ENCODE data around the gene CTDP1.

Gene CTDP1

DNA sequence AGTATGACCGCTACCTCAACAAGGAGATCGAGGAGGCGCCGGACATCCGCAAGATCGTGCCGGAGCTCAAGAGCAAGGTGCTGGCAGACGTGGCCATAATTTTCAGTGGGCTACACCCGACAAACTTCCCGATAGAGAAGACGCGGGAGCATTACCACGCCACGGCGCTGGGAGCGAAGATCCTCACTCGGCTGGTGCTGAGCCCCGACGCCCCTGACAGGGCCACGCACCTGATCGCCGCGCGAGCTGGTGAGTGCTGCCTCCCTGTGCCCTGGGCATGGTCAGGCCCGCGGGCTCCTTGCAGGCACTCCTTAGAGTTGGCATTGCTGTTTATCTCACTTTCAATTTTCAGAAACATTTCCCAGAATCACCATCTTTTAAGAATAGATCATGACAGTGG, 35.7 kb downstream of the CTDP1 start:
- Histone ChIP-seq H3K27me3 (ENCODE audit: insufficient read depth, low read length, poor library complexity, severe bottlenecking) (no peaks in the 10 kb centered on the region), H3K79me2 (ENCODE audit: insufficient read depth, low read length) (no peaks in the 10 kb centered on the region), H3K9ac (ENCODE audit: low read depth, low read length, poor library complexity, severe bottlenecking) (no peak overlapping the region), H3K9me3 (ENCODE audit: insufficient read depth, low read depth, low read length) (no peaks in the 10 kb centered on the region), H3K4me3 (ENCODE audit: low read length, poor library complexity, severe bottlenecking) (no peak overlapping the region), H3F3A (ENCODE audit: low read depth) (no peaks in the 10 kb centered on the region), H2AFZ (ENCODE audit: low read length) (no peak overlapping the region), H3K4me1 (ENCODE audit: insufficient read depth, low read length, poor library complexity, severe bottlenecking) (no peaks in the 10 kb centered on the region), H3K9me2 (replicated peaks; ENCODE audit: low read depth, low read length) (no peaks in the 10 kb centered on the region), H3K36me3 (ENCODE audit: insufficient read depth, low read length) (peaks cover 55% of the 10 kb centered on the region; the same call in 1 of the 2 replicates), H3K4me2 (ENCODE audit: low read depth, low read length, poor library complexity, severe bottlenecking) (no peak overlapping the region), H4K20me1 (ENCODE audit: insufficient read depth, low read length, poor library complexity, severe bottlenecking) (no peaks in the 10 kb centered on the region)
- TF ChIP-seq CTCF (conservative IDR thresholded peaks at IDR 0.05; ENCODE audit: low read length): no peak
- no peak for TF ChIP-seq EZH2phosphoT487 (IDR thresholded peaks at IDR 0.05; ENCODE audit: borderline replicate concordance)

GRCh38 chr18:79717059-79717458, 37.5 kb downstream of the CTDP1 start:
- no peaks in the 10 kb centered on the region for H3K27me3 ChIP-seq (ENCODE audit: insufficient read depth, low read length, poor library complexity, severe bottlenecking)
- H3K79me2 ChIP-seq (ENCODE audit: insufficient read depth, low read length): no peaks in the 10 kb centered on the region
- no peaks in the 10 kb centered on the region for H3K4me1 ChIP-seq (ENCODE audit: insufficient read depth, low read length, poor library complexity, severe bottlenecking)
- H3F3A ChIP-seq (ENCODE audit: low read depth): no peaks in the 10 kb centered on the region
- H3K4me3 ChIP-seq (ENCODE audit: low read length, poor library complexity, severe bottlenecking): no peak overlapping the region
- TF ChIP-seq EZH2phosphoT487 (IDR thresholded peaks at IDR 0.05; ENCODE audit: borderline replicate concordance) (no peak), CTCF (conservative IDR thresholded peaks at IDR 0.05; ENCODE audit: low read length) (no peak)
- no peaks in the 10 kb centered on the region for H3K9me2 ChIP-seq (replicated peaks; ENCODE audit: low read depth, low read length)
- H2AFZ ChIP-seq (ENCODE audit: low read length): no peak overlapping the region
- H3K4me2 ChIP-seq (ENCODE audit: low read depth, low read length, poor library complexity, severe bottlenecking): no peak overlapping the region
- no peaks in the 10 kb centered on the region for H4K20me1 ChIP-seq (ENCODE audit: insufficient read depth, low read length, poor library complexity, severe bottlenecking)
- peaks cover 51% of the 10 kb centered on the region; the same call in 1 of the 2 replicates for H3K36me3 ChIP-seq (ENCODE audit: insufficient read depth, low read length)
- no peak overlapping the region for H3K9ac ChIP-seq (ENCODE audit: low read depth, low read length, poor library complexity, severe bottlenecking)
- H3K9me3 ChIP-seq (ENCODE audit: insufficient read depth, low read depth, low read length): no peaks in the 10 kb centered on the region

DNA sequence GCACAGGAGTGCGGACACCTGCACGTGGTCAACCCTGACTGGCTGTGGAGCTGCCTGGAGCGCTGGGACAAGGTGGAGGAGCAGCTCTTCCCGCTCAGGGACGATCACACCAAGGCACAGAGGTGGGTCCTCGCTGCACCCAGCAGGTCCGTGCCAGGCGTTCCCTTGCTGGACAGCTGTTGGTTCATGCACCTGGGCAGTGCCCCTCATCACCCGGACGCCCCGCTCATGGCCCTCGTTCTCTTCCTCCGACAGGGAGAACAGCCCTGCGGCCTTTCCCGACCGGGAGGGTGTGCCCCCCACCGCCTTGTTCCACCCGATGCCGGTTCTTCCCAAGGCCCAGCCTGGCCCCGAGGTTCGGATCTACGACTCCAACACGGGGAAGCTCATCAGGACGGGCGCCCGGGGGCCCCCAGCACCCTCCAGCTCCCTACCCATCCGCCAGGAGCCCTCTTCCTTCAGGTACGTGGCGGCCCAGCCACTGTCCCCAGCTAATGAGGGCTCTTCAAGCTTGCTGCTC, 38.0 kb downstream of the CTDP1 start:
- Histone ChIP-seq H3K9ac (ENCODE audit: low read depth, low read length, poor library complexity, severe bottlenecking) (no peak overlapping the region), H3K79me2 (ENCODE audit: insufficient read depth, low read length) (no peaks in the 10 kb centered on the region), H4K20me1 (ENCODE audit: insufficient read depth, low read length, poor library complexity, severe bottlenecking) (no peaks in the 10 kb centered on the region), H3K9me2 (replicated peaks; ENCODE audit: low read depth, low read length) (no peaks in the 10 kb centered on the region), H3K9me3 (ENCODE audit: insufficient read depth, low read depth, low read length) (no peaks in the 10 kb centered on the region), H3K4me3 (ENCODE audit: low read length, poor library complexity, severe bottlenecking) (no peak overlapping the region), H3K36me3 (ENCODE audit: insufficient read depth, low read length) (peaks cover 46% of the 10 kb centered on the region; the same call in 1 of the 2 replicates), H3K4me2 (ENCODE audit: low read depth, low read length, poor library complexity, severe bottlenecking) (no peak overlapping the region), H3K4me1 (ENCODE audit: insufficient read depth, low read length, poor library complexity, severe bottlenecking) (no peaks in the 10 kb centered on the region), H3K27me3 (ENCODE audit: insufficient read depth, low read length, poor library complexity, severe bottlenecking) (no peaks in the 10 kb centered on the region), H3F3A (ENCODE audit: low read depth) (no peaks in the 10 kb centered on the region), H2AFZ (ENCODE audit: low read length) (no peak overlapping the region)
- no peak for TF ChIP-seq CTCF (conservative IDR thresholded peaks at IDR 0.05; ENCODE audit: low read length)
- TF ChIP-seq EZH2phosphoT487 (IDR thresholded peaks at IDR 0.05; ENCODE audit: borderline replicate concordance): no peak

All from Loucy (cell line).